ENCODE results near the gene GLT6D1.

- TF ChIP-seq YY1 (IDR thresholded peaks at IDR 0.05; ENCODE audit: insufficient read depth, insufficient read length), result no peak
- no peak for TF ChIP-seq ZNF274 (IDR thresholded peaks at IDR 0.05; ENCODE audit: low read depth, low read length)
- no peak for TF ChIP-seq SUZ12 (IDR thresholded peaks at IDR 0.05; ENCODE audit: extremely low read depth, insufficient read depth, insufficient read length)
Observed at GRCh38 chr9:135608294-135608998, 30.9 kb downstream of the GLT6D1 start.
